Transverse colon (tissue), 4 donors: Measurements from ENCODE around the gene SCYGR7. TPM values are rescaled to one million over a fixed set of nuclear protein-coding genes. Genes with fewer than 3 reads are reported as not detected.

Experiments used
- small RNA-seq, 4 donors: library from RNA; depleted of rRNA; stranded (forward); fragments of <200 nt; gene quantifications; one replicate each; pipeline ENCODE3, GENCODE V24; 2016
- total RNA-seq, 4 donors: library from RNA; depleted of rRNA; stranded (reverse); fragments of >200 nt; gene quantifications; one replicate each; pipeline ENCODE4 v1.1.0, GENCODE V29; 2016

The SCYGR7 gene
- total RNA-seq, 4 donors from 2014 or later, result not detected

Small RNA genes within 50 kb of the gene (small RNA-seq; reads per million reads assigned to genes)
- gene RNA5SP121 (0 reads per million in 4 donors), gene SNRPGP8 (0 reads per million in 4 donors)

Other genes starting within 250 kb of the SCYGR7 start
- gene SCYGR2, start 129.4 kb upstream of the SCYGR7 start, total RNA-seq, result not detected
- not detected for gene SCYGR3, start 113.5 kb upstream of the SCYGR7 start, total RNA-seq
- not detected for gene SCYGR4, start 110.8 kb upstream of the SCYGR7 start, total RNA-seq
- gene SCYGR5, start 61.5 kb upstream of the SCYGR7 start, total RNA-seq, result not detected
- gene SLC19A3, start 10.3 kb upstream of the SCYGR7 start, total RNA-seq, result 10 to 100 TPM in 1 of 4 donors, 1 to 10 TPM in 3; 4.2 to 24.9 (median 7.3) TPM
- not detected for gene SCYGR6, start 3.6 kb upstream of the SCYGR7 start, total RNA-seq
- gene SCYGR8, start 17.6 kb downstream of the SCYGR7 start, total RNA-seq, result not detected
- 10 to 100 TPM in 1 of 4 donors, 1 to 10 TPM in 2, not detected in 1; 4.5 to 70.7 (median 9.3) TPM for gene CCL20, start 85.5 kb downstream of the SCYGR7 start, total RNA-seq
- gene DAW1, start 143.3 kb downstream of the SCYGR7 start, total RNA-seq, result not detected